Measurements from ENCODE around the gene EFNA4.

GRCh38 chr1:155026588-155026987, 37.0 kb upstream of the EFNA4 start:
- TF ChIP-seq CTCF (IDR thresholded peaks at IDR 0.05): no peak
- TF ChIP-seq EZH2 (IDR thresholded peaks at IDR 0.05; ENCODE audit: borderline replicate concordance, insufficient read depth, low read depth, low read length, poor library complexity, severe bottlenecking): no peak
